CD14-positive monocyte (primary cell): ENCODE results near the gene RBM19. TPM values are rescaled to one million over a fixed set of nuclear protein-coding genes. Genes with fewer than 3 reads are reported as not detected.

Experiments
- DNase-seq, 3 donors: peaks; one replicate each; pipeline ENCODE4 v3.0.0-alpha.2; 2011 to 2022
- H2AFZ ChIP-seq: 2 replicates; pipeline ENCODE4 v1.6.0; 2012; ENCODE audit warnings: mild to moderate bottlenecking, low read depth, low read length, inconsistent platforms; ENCODE audit not compliant: insufficient read depth, poor library complexity, severe bottlenecking
- H3K27ac ChIP-seq, 2 donors: 1 replicate in 1 of 2; 2 replicates in 1 of 2; pipeline ENCODE4 v1.5.1; 2012 to 2013; ENCODE audit warnings: low read length in 2 of 2, control low read depth in 1 of 2, inconsistent platforms in 1 of 2, low read depth in 1 of 2, mild to moderate bottlenecking in 1 of 2
- H3K27me3 ChIP-seq, 2 donors: one replicate each; pipeline versions ENCODE4 v1.6.0 to v1.6.1; 2011 to 2013; ENCODE audit warnings: low read length in 2 of 2; ENCODE audit not compliant: control insufficient read depth in 2 of 2, insufficient read depth in 2 of 2
- H3K36me3 ChIP-seq, 2 donors: replicated peaks in 1 of 2; 1 replicate in 1 of 2; 2 replicates in 1 of 2; pipeline versions ENCODE4 v1.5.1 to v1.6.1; 2012 to 2013; ENCODE audit warnings: low read length in 2 of 2, control low read depth in 1 of 2, inconsistent platforms in 1 of 2, mild to moderate bottlenecking in 1 of 2; ENCODE audit not compliant: insufficient read depth in 2 of 2, control insufficient read depth in 1 of 2
- H3K4me1 ChIP-seq, 2 donors: 1 replicate in 1 of 2; 2 replicates in 1 of 2; pipeline versions ENCODE4 v1.5.1 to v1.6.1; 2012 to 2013; ENCODE audit warnings: low read length in 2 of 2, control low read depth in 1 of 2, inconsistent platforms in 1 of 2, mild to moderate bottlenecking in 1 of 2, moderate library complexity in 1 of 2; ENCODE audit not compliant: insufficient read depth in 2 of 2, control insufficient read depth in 1 of 2
- H3K4me2 ChIP-seq: replicated peaks from 2 replicates; pipeline ENCODE3; 2012; ENCODE audit warnings: low read length, moderate library complexity, mild to moderate bottlenecking; ENCODE audit not compliant: poor library complexity, severe bottlenecking; ENCODE audit errors: extremely low read depth
- H3K4me3 ChIP-seq, 3 experiments: fragments of 200-600 bp in 1 of 3; sonication (generic) in 1 of 3; replicated peaks in 1 of 3; 1 replicate in 2 of 3; 2 replicates in 1 of 3; pipeline ENCODE4 v1.5.1; 2011 to 2013; ENCODE audit warnings: low read length in 3 of 3, mild to moderate bottlenecking in 3 of 3, control low read depth in 2 of 3, low read depth in 2 of 3, inconsistent platforms in 1 of 3, moderate library complexity in 1 of 3
- H3K79me2 ChIP-seq: 2 replicates; pipeline ENCODE4 v1.6.0; 2012; ENCODE audit warnings: mild to moderate bottlenecking, control low read depth, inconsistent platforms, low read length, moderate library complexity; ENCODE audit not compliant: insufficient read depth
- H3K9ac ChIP-seq: 2 replicates; pipeline ENCODE4 v1.6.0; 2017; ENCODE audit warnings: low read length, mild to moderate bottlenecking; ENCODE audit not compliant: insufficient read depth, poor library complexity, severe bottlenecking
- H3K9me3 ChIP-seq, 2 donors: replicated peaks in 1 of 2; 1 replicate in 1 of 2; 2 replicates in 1 of 2; pipeline versions ENCODE4 v1.5.1 to v1.6.1; 2012 to 2013; ENCODE audit warnings: low read length in 2 of 2, control low read depth in 1 of 2; ENCODE audit not compliant: control insufficient read depth in 1 of 2, insufficient read depth in 1 of 2
- H4K20me1 ChIP-seq: 2 replicates; pipeline ENCODE4 v1.6.0; 2012; ENCODE audit warnings: mild to moderate bottlenecking, low read length, control low read depth, moderate library complexity; ENCODE audit not compliant: insufficient read depth
- H3K27ac Mint-ChIP-seq, 7 donors: one replicate each; pipeline ENCODE4 v1.8.0; 2020; ENCODE audit warnings: mild to moderate bottlenecking in 7 of 7, mixed read lengths in 7 of 7, moderate library complexity in 6 of 7, inconsistent platforms in 2 of 7
- H3K27me3 Mint-ChIP-seq, 3 donors: one replicate each; pipeline ENCODE4 v1.8.0; 2021 to 2022; ENCODE audit warnings: low read depth in 3 of 3, mild to moderate bottlenecking in 3 of 3, mixed read lengths in 3 of 3, moderate library complexity in 3 of 3, inconsistent platforms in 1 of 3
- H3K36me3 Mint-ChIP-seq, 2 donors: one replicate each; pipeline ENCODE4 v1.8.0; 2020; ENCODE audit warnings: mixed read lengths in 2 of 2, inconsistent platforms in 1 of 2, mild to moderate bottlenecking in 1 of 2
- H3K4me1 Mint-ChIP-seq: one replicate; pipeline ENCODE4 v1.8.0; 2020; ENCODE audit warnings: mild to moderate bottlenecking, mixed read lengths
- H3K4me3 Mint-ChIP-seq, 2 donors: one replicate each; pipeline ENCODE4 v1.8.0; 2020; ENCODE audit warnings: mild to moderate bottlenecking in 2 of 2, mixed read lengths in 2 of 2, moderate library complexity in 1 of 2
- H3K9me3 Mint-ChIP-seq, 7 donors: one replicate each; pipeline ENCODE4 v1.8.0; 2020 to 2022; ENCODE audit warnings: mixed read lengths in 7 of 7, mild to moderate bottlenecking in 6 of 7, moderate library complexity in 6 of 7, inconsistent platforms in 2 of 7
- WGBS: methylation state at CpG from one replicate; pipeline ENCODE4 v1.1.5; 2013; ENCODE audit warnings: missing lambda C conversion rate; ENCODE audit not compliant: insufficient coverage; 5-methylcytosine and 5-hydroxymethylcytosine counted together
- intact Hi-C, 2 donors: fragments of 100-400 bp; cut with micrococcal nuclease; formaldehyde crosslinking; loops; one replicate each; pipeline versions ENCODE4 v1.15.0 to v1.15.1; 2023
- polyA plus RNA-seq, 3 donors: library from polyadenylated mRNA; depleted of rRNA in 1 of 3; unstranded in 2 of 3; stranded (reverse) in 1 of 3; fragments of 300-500 nt in 2 of 3; fragments of >200 nt in 1 of 3; fragmentation: Illumina TruSeq in 2 of 3; gene quantifications; 1 replicate in 2 of 3; 2 replicates in 1 of 3; pipeline ENCODE4 v1.2.3, GENCODE V29; 2012 to 2021
- TF ChIP-seq, protein P1 (sequence below): fragments of 200-600 bp; IDR thresholded peaks from one replicate; pipeline ENCODE4 v1.8.0; 2022; ENCODE audit warnings: antibody characterized with exemption, mild to moderate bottlenecking

RBM19 gene
- polyA plus RNA-seq, 3 donors, result 2.1 to 30.4 (median 2.2) TPM

DNA sequence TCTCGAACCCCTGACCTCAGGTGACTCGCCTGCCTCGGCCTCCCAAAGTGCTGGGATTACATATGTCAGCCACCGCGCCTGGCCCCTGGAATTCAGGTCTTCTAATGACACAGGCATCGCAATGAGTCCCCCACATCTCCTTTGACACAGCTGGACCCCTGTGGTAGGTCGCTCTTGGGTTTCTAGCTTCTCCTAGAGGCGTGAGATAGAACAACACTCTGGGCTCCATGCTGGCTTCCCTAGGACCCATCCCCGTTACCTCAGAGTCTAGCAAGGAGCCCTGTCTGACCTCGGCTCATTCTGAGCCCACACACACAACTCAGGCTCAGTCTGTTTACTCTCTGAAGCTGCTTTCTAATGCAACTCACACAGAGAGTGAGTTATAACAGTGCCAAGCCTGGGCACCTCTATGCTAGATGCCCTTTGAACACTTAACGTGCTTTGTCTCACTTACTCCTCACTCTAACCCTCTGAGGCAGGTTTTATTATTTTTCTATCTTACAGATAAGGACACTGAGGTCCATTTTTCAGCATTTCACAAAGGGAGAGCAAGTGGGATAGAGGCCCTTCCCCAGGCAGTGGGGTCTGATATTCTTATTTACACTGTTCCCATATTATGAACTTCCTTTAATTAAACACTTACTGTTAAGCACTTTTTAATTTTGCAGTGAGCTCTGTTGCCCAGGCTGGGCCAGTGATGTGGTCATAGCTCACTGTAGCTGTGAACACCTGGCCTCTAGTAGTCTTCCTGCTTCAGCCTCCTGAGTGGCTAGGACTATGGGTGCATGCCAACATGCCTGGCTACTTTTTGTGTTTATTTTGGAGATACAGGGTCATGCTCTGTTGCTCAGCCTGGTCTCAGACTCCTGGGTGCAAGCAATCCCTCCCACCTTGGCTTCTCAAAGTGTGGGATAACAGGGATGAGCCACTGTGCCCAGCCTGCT, 40.6 kb upstream of the RBM19 start:
- no peak overlapping the region for H3K27ac ChIP-seq
- intact Hi-C loops, result no loop called here
- H3K79me2 ChIP-seq, result no peaks in the 10 kb centered on the region
- WGBS, result 78% methylated on average over 9 of the region's 11 CpGs
- H3K4me2 ChIP-seq, result no peak overlapping the region
- no peaks in the 10 kb centered on the region for H3K27me3 ChIP-seq
- no peaks in the 10 kb centered on the region for H3K36me3 ChIP-seq
- H4K20me1 ChIP-seq, result no peaks in the 10 kb centered on the region
- no peaks in the 10 kb centered on the region for H3K9me3 ChIP-seq
- Mint-ChIP-seq H3K36me3 (no peaks in the 10 kb centered on the region), H3K4me1 (no peaks in the 10 kb centered on the region), H3K9me3 (no peaks in the 10 kb centered on the region), H3K27ac (peak overlapping the region in 1 of 7 donors; percentile 29), H3K4me3 (no peak overlapping the region), H3K27me3 (peaks cover 2 to 8% (median 6%) of the 10 kb centered on the region in 3 donors)
- no peak overlapping the region for H2AFZ ChIP-seq
- TF ChIP-seq, protein P1, sequence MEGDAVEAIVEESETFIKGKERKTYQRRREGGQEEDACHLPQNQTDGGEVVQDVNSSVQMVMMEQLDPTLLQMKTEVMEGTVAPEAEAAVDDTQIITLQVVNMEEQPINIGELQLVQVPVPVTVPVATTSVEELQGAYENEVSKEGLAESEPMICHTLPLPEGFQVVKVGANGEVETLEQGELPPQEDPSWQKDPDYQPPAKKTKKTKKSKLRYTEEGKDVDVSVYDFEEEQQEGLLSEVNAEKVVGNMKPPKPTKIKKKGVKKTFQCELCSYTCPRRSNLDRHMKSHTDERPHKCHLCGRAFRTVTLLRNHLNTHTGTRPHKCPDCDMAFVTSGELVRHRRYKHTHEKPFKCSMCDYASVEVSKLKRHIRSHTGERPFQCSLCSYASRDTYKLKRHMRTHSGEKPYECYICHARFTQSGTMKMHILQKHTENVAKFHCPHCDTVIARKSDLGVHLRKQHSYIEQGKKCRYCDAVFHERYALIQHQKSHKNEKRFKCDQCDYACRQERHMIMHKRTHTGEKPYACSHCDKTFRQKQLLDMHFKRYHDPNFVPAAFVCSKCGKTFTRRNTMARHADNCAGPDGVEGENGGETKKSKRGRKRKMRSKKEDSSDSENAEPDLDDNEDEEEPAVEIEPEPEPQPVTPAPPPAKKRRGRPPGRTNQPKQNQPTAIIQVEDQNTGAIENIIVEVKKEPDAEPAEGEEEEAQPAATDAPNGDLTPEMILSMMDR, result no peak
- H3K9ac ChIP-seq, result no peak overlapping the region
- no peak for DNase-seq
- H3K4me3 ChIP-seq, result no peak overlapping the region
- H3K4me1 ChIP-seq, result no peaks in the 10 kb centered on the region

GRCh38 chr12:114004402-114004801, 38.3 kb upstream of the RBM19 start:
- 80% methylated on average over 1 of the region's 3 CpGs for WGBS
- Histone ChIP-seq H3K36me3 (no peaks in the 10 kb centered on the region), H4K20me1 (no peaks in the 10 kb centered on the region), H3K4me1 (no peaks in the 10 kb centered on the region), H3K27me3 (no peaks in the 10 kb centered on the region), H3K4me3 (no peak overlapping the region), H3K4me2 (no peak overlapping the region), H3K9me3 (no peaks in the 10 kb centered on the region), H3K9ac (no peak overlapping the region), H3K79me2 (no peaks in the 10 kb centered on the region), H3K27ac (no peak overlapping the region), H2AFZ (no peak overlapping the region)
- DNase-seq, result no peak
- no peaks in the 10 kb centered on the region for H3K4me1 Mint-ChIP-seq
- TF ChIP-seq, protein P1, result no peak
- H3K4me3 Mint-ChIP-seq, result no peak overlapping the region
- peaks cover 3 to 11% (median 4%) of the 10 kb centered on the region in 3 donors for H3K27me3 Mint-ChIP-seq
- no peak overlapping the region for H3K27ac Mint-ChIP-seq
- intact Hi-C loops, result no loop called here
- no peaks in the 10 kb centered on the region for H3K36me3 Mint-ChIP-seq
- no peaks in the 10 kb centered on the region for H3K9me3 Mint-ChIP-seq
